Nucleus accumbens (tissue), 56 donors: ENCODE results near the gene LIMS1.
"Not testable (repeated sequence)": the region's sequence is repeated elsewhere in the genome, so short reads cannot be mapped to it uniquely, and the experiment has no call there.

Experiments used
- DNase-seq, 56 donors: peaks; one replicate each; lab custom pipeline; 2025; lab: John Stamatoyannopoulos, UW

The LIMS1 gene, protein sequence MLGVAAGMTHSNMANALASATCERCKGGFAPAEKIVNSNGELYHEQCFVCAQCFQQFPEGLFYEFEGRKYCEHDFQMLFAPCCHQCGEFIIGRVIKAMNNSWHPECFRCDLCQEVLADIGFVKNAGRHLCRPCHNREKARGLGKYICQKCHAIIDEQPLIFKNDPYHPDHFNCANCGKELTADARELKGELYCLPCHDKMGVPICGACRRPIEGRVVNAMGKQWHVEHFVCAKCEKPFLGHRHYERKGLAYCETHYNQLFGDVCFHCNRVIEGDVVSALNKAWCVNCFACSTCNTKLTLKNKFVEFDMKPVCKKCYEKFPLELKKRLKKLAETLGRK

DNA sequence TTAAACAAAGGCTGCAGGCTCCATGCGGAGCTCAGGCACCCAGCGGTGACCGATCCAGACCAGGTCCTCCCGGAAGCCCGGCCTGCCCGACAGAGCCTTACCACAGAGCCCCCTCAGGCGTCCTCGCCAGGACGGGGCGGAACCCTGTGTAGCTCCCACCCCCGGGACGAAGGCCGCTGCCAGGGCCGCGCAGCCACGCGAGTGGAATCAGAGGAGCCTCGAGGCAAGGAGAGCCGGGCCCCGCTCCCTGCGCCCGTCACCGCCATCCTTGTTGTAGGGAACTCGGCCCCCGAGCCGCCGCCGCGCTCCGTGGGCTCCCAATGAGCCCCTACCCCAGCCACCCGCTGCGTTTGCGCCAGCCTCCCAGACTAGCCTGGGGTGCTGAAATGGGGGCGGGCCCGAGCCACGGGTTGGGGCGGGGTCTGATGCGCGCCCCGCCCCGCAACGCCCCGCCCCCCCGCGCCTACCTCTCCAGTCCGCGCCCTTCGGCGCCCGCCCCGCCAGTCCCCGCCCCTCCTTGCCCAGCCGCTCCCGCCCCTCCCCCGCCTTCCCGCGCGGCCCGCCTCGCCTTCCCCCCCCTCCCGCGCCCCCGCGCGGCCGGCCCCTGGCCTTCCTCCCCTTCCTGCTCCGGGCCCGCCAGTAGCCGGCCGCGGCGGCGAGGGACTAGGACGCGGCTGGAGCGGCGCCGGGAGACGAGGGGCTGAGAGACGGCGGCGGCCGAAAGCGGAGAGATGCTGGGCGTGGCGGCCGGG lies at the start of gene LIMS1:
Gene LIMS1, plus strand, starts transcription at position 639 of the 752 bp plus-strand sequence. Its CDS starts 93 bp downstream, at position 732.
- peak; percentile 20 to 94 (median 82) for DNase-seq

DNA sequence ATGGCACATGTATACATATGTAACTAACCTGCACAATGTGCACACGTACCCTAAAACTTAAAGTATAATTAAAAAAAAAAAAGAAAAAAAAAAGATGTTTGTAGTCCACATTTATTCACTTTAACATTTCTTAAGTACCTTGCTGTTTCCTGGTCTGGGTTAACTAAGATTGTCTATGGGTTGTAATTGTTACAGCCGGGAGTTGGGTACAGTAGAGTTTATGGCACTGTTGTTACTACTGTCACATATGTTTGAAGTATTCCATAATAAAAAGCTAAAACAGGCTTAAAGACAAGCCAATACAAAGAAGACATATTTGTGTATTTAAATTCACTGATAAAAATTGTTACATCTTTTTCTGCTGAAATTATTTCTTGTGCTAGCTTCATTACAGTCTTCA lies 49.0 kb upstream of the LIMS1 start:
- DNase-seq = no peak

DNA sequence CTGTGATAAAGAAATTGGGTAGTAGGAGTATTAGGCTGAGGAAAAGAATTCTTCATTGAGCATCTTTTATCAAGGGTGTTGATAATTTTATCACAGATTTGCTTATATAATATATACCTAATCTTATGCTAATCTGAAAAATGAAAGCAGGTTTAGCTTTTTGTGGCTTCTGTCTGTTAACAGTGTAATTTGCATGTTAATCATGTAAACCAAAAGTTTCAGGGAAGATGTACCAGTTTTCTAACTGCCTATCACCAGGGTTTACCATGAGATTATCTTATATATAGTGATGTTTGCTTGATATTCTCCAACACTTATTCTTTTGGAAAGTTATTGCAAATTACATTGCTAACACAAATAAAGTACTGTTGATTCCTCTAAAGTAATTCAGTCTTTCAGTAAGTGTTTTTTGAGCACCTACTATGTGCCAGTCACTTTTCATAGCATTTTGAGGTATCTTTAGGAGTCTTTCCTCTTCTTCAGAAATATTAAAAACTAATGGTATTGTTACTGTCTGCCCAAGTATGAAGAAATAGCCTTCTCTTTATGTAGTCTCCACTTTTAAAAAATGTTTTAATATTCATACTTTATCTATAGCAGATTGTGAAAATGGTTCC lies 43.7 kb upstream of the LIMS1 start:
- no peak for DNase-seq

DNA sequence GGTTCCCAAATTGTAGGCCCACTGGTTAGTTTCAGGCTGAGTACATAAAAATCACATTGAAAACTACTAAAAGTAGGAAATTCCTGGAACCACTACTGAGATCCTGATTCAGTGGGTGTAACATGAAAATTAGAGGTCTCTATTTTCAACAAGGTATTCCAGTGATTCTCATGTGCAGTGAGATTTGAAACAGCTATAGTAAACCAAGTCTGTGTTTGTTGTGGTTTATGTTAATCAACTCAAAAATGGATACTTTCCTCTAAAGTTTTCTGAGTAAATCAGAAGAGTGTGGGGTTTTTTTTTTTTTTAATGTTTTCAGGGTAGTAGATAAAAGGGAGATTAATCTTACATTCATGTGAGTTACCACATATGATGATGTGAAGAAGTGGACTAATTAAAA lies 42.4 kb upstream of the LIMS1 start:
- DNase-seq = no peak

DNA sequence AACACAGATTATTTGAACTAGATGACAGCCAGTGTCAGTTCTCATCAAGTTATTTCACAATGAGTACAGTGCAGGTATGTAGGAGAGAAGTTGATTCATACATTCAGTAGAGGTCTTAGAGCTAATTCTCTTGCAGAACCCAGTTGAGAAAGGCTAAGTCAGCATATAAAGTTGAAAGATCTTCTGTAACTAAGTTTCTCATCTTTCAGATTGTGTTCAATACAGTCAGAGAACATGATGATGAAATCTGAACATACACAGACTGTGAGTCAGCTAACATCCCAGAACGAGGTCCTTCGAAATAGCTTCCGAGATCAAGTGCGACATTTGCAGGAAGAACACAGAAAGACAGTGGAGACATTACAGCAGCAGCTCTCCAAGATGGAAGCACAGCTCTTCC lies 41.9 kb upstream of the LIMS1 start:
- peak in 7 of 56 donors; percentile 0 to 19 (median 7) for DNase-seq

DNA sequence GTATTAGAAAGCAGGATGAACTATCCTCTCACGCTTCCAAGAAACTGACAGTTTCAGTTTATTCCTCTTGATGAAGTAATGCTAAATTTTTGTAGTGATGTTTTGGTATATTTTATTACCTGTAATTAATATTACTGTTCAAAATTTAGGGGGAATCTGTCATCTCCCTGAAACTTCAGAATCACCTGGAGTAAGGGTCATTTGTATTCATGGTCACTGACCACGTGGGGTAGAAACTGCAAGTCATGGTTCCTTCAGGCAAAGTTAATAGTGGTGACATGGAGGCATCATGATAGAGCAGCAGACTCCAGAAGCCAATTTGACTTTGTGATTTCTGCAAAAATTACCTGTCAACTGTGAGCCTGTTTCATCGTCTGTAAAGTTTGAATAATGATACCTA lies 38.1 kb upstream of the LIMS1 start:
- not testable (repeated sequence) for DNase-seq

DNA sequence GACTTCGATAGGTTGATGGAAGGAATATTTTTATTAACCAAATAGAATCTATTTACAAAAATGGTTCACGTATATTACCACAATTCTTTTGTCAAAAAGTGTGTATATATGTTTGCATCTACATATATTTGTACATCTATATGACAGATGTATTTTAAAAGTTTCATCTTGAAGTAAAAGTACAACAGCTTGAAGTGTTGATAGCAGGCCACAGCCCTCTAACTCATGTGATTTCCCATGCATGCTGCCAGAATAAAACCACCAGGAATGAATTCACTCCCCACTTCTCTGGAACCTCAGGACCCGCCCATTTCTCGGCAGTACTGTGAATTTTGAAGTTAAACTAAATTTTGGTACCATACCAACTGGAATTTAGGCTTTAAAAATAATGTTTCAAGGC lies 26.6 kb upstream of the LIMS1 start:
- DNase-seq = not testable (repeated sequence)

DNA sequence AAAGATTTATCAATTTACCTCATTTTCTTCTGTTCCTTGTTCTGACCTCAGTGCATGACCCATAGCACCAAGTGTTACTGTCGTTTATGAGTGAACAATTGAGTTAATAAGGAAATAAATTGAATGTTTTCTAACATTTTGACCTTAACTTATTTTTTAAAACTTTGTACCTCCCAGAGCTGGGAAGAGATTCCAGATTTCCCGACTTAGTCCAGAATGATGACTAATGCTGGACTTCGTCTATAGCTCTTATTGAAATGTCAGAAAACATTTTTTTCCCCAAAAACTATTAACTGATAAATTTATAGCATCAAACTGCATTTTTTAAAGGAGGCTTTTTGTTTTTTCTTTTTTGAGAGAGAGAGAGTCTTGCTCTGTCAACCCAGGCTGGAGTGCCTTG lies 21.8 kb upstream of the LIMS1 start:
- DNase-seq = not testable (repeated sequence)

DNA sequence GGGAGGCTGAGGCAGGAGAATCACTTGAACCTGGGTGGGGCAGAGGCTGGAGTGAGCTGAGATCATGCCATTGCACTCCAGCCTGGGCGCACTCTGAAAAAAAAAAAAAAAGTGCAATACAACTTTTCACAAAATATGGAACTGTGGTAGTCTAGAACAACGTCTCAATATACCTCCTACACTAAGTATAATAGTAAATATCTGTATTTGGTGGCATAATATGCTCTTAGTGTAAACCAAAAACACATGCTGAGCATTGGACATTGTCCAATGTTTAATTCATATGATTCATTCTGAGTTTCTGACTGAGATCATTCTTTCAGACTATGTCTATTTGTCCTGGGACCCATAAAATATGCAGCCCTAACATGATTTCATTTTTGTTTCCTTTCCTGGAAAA lies 19.8 kb upstream of the LIMS1 start:
- not testable (repeated sequence) for DNase-seq

DNA sequence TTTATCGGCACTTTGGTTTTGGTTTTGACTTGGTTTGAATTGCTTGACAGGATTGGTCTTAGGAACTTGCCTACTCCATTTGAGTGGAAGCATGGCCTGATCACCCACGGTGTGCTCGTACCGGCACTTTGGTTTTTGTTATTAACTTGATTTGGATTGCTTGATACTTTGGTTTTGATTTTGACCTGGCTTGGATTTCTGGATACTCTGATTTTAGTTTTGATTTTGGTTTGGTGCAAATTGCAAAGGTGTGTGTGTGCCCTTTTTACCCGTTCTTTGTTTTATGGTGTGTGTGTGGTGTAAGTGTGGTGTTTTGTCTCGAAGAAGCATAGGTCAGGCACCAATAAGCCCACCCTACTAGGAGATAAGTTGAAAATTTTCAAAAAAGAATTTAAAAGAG lies 9.6 kb upstream of the LIMS1 start:
- DNase-seq = not testable (repeated sequence)

DNA sequence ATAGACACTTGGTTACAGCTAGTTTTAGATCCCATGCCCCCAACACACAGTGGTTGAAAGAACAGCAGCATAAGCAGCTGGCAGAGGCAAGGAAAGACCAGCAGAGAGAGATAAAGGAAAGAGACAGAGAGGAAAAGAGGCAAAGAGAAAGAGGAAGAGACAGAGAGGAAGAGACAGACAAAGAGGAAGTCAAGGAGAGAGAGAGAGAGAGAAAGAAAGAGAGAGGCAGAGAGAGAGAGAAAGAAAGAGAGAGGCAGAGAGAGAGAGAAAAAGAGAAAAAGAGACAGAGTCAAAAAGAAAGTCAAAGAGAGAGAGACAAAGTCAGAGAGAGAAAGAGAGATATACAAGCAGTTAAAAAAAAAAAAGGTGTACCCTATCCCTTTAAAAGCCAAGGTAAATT lies 9.0 kb upstream of the LIMS1 start:
- not testable (repeated sequence) for DNase-seq

DNA sequence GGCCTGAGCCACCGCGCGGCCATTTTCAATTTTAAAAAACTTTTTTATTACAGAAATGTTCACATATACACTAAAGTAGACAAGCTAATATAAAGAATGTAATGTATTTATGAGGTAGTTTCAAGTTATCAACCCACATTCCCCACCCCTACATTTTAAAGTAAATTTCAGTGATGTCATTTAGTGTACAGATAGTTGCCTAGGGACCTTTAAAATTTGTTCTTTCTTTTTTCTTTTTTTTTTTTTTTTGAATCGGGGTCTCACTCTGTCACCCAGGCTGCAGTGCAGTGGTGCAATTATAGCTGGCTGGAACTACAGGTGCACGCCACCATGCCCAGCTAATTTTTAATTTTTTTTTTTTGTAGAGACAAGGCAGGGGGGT lies 2.6 kb upstream of the LIMS1 start:
- DNase-seq = no peak

DNA sequence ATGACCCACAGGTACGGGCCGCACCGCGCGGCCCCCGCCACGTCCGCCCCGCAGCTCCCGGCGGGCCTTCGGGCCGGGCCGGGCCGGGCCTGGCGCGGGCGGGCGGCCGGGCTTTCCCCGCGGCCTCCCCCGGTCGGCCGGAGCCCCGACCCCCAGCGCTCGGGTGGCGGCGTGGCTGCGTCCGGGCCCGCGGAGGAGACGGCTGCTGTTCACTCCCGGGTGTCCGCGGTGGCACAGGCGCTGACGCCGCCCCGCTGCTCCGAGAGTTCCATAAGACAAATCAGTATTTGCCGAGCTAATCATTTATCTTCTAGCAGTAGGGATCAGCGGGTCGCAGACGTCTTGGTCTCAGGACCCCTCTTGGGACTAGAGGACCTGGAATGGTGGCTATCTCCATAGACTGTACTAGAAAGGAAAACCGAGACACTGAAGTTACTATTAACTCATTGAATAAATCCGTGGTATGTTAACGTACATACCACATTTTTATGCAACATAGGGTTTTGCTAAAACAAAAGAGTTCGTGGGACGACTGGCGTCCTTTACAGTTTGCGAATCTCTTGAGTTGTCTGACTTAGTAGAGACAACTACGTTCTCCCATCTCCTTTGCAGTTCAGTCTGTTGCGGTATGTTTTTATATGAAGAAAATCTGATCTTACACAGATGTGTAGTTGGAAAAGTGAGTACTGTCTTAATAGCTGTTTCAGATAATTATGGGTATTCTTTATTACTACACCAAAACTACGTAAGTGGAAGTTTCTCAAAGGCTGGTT lies 500 bp downstream of the LIMS1 start:
- DNase-seq = peak in 32 of 56 donors; percentile 8 to 68 (median 38)

DNA sequence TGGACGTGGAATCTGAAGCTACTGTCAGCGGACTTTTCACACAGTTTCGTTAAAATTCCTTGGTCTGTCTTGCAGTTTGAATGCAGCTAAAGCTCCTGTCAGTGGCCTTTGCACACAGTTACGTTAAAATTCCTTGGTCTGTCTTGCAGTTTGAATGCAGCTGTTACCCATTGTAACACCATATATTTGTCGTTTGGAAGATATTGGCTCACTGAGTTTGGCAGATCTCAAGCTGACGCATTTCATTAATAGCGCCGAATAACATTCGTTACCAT lies 1.0 kb downstream of the LIMS1 start:
- peak in 2 of 56 donors; percentile 12 to 30 for DNase-seq

DNA sequence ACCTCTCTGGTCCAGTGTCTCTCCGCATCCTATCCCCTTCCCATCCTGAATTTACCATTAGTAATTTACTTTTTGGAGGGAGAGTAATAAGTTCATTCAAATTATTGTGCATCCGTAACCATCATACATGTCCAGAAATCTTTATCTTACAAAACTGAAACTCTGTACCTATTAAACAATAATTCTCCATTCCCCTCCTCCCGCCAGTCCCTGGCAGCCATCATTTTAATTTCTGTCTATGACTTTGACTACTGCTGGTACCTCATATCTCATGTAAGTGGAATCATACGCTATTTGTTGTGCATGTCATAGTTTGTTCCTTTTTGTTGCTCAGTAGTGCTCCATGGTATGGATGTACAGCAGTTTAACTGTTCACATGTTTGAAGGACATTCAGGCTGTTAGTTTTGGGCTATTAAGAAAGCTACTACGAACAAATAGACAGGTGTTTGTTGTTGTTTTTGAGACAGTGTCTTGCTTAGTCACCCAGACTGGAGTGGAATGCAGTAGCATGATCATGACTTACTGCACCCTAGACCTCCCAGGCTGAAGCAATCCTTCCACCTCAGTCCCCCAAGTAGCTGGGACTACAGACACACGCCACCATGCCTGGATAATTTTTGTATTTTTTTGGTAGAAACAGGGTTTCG lies 2.0 kb downstream of the LIMS1 start:
- DNase-seq = no peak

DNA sequence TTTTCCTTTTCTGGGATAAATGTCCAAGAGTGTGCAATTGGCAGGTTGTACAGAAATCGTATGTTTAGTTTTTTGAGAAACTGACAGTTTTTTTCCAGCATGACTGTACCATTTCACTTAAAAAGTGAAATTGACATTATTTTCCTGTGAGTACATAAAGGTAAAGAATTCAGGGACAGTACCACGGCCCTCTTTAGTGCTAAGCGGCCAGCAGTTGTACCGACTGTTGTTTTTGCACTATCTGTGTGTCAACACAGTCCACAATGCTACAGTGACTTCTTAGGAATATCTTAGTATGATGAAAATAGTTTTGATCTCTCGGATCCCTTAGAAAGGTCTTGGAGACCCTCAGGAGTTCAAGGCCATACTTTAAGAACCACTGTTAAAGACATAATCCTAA lies 2.6 kb downstream of the LIMS1 start:
- DNase-seq = no peak

DNA sequence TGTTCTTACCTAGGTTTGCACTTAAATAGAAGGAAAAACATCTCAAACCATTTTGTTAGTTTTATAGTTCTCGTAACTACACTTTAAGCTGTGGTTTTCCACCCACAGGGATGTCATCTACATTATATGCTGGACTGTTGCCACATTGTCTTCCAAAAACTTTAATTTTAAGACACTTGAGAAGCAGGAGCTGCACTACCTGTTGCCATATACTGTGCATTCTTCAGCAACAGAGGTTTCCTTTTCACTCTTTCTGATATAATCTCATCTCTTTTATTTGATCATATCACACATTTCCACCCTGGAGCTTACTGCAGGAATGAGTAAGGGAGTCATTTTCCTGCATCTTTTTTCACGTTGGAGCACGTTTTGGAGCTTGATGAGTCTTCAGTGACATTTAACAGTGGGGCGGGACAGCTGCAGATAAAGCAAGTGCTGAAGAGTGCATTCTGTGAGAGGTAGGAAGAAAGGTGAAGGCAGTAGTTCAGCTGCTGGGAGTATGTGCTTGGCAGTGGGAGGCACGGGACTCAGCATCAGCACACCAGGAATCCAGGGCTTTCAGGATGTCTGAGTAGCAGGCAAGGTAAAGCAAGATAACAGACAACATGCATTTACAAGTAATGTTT lies 3.8 kb downstream of the LIMS1 start:
- DNase-seq = peak in 14 of 56 donors; percentile 5 to 64 (median 18)

DNA sequence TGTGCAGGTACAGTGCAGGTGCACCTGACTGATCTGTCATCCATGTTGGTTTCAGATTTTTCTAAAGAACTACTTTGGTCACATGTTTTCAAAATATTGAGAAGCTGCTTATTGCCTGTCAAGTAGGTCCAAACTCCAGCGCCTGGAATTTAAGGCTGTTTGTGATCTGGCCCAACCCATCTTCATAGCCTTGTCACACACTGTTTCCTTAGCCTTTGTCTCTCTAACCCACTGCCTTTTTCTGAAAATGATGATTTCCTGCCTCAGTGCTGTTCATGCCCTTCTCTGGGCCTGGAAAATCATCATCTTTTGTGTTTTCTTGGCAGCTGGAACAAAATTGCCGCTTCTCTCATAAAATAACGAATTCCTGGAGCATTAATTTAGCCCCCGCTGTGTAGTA lies 7.2 kb downstream of the LIMS1 start:
- no peak for DNase-seq

DNA sequence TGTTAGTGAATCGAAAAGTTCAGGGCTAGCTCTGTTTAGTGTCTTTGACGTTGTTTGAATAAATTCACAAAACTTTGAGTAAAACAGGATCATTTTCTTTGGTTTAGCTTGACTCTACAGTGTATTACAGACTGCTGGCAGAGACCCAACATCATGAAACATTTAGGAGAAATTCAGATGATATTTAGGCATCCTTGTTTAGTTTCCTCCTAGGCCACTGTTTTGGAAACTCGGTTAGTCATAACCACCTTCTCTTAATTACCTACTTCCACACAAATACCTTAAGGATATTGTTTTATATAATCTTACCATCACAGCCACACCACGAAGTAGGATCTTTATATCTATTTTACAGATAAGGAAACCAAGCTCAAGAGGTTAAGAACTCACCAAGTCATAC lies 7.8 kb downstream of the LIMS1 start:
- no peak for DNase-seq

DNA sequence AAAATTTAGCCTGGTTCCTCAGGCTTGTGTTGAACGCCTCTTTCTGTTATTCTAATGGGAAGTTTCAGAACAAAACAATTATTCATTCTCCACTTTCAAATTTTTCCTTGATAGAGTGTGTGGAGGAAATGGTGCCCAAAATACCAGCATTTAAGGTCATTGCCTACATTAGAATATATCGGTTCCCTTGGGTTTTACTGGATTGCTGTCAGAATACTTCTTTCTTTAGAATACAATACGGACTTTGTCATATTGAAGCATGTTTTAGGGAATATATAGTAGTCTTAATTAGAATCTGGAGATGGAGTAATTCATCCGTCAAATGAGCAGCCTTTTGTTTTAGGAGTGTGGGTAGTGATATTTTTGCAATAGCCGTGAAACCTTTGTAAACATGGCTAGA lies 13.3 kb downstream of the LIMS1 start:
- no peak for DNase-seq
